ENCODE data around the gene MTURN.

Gene MTURN

GRCh38 chr7:30199271-30199670 lies 64.5 kb downstream of the MTURN start:
- Histone ChIP-seq H3K36me3 (no peaks in the 10 kb centered on the region), H3K27ac (no peak overlapping the region), H3K4me1 (peaks cover 12% of the 10 kb centered on the region), H3K27me3 (no peaks in the 10 kb centered on the region), H4K20me1 (no peaks in the 10 kb centered on the region), H3K4me2 (no peak overlapping the region), H3K9ac (no peak overlapping the region), H3K9me3 (peaks cover 46% of the 10 kb centered on the region), H3K4me3 (no peak overlapping the region)
- no peak for TF ChIP-seq Cebpa-rat (IDR thresholded peaks at IDR 0.05)

- peak overlapping the region; percentile 0; the same call in 1 of the 2 replicates for H3K4me2 ChIP-seq
- no peak overlapping the region for H3K9ac ChIP-seq
- H3K27ac ChIP-seq = no peak overlapping the region
- no peaks in the 10 kb centered on the region for H3K36me3 ChIP-seq
- H3K4me3 ChIP-seq = no peak overlapping the region
- peaks cover 33% of the 10 kb centered on the region for H3K9me3 ChIP-seq
- no peak for TF ChIP-seq Cebpa-rat (IDR thresholded peaks at IDR 0.05)
- no peaks in the 10 kb centered on the region for H4K20me1 ChIP-seq
- H3K4me1 ChIP-seq = peaks cover 12% of the 10 kb centered on the region
- H3K27me3 ChIP-seq = no peaks in the 10 kb centered on the region
Observed at GRCh38 chr7:30200591-30200990, 65.8 kb downstream of the MTURN start.

- H3K27me3 ChIP-seq = no peaks in the 10 kb centered on the region
- no peaks in the 10 kb centered on the region for H4K20me1 ChIP-seq
Observed at GRCh38 chr7:30201161-30201666, 66.4 kb downstream of the MTURN start.

GRCh38 chr7:30201921-30202320 lies 67.1 kb downstream of the MTURN start:
- peaks cover 20% of the 10 kb centered on the region for H3K9me3 ChIP-seq
- TF ChIP-seq Cebpa-rat (IDR thresholded peaks at IDR 0.05) = no peak
- H3K27me3 ChIP-seq = no peaks in the 10 kb centered on the region
- H3K9ac ChIP-seq = no peak overlapping the region
- H4K20me1 ChIP-seq = no peaks in the 10 kb centered on the region
- H3K27ac ChIP-seq = no peak overlapping the region
- H3K4me3 ChIP-seq = no peak overlapping the region
- no peak overlapping the region for H3K4me2 ChIP-seq
- peaks cover 12% of the 10 kb centered on the region for H3K4me1 ChIP-seq
- H3K36me3 ChIP-seq = no peaks in the 10 kb centered on the region

More at GRCh38 chr7:30201161-30201666, 66.4 kb downstream of the MTURN start:
- Histone ChIP-seq H3K9ac (no peak overlapping the region), H3K4me3 (no peak overlapping the region), H3K4me2 (peak overlapping the region; percentile 0; the same call in 1 of the 2 replicates), H3K27ac (no peak overlapping the region), H3K9me3 (peaks cover 27% of the 10 kb centered on the region), H3K4me1 (peaks cover 12% of the 10 kb centered on the region), H3K36me3 (no peaks in the 10 kb centered on the region)
- TF ChIP-seq Cebpa-rat (IDR thresholded peaks at IDR 0.05) = no peak

- Histone ChIP-seq H3K4me1 (peaks cover 12% of the 10 kb centered on the region), H4K20me1 (no peaks in the 10 kb centered on the region), H3K9me3 (peaks cover 12% of the 10 kb centered on the region), H3K4me2 (no peak overlapping the region), H3K27me3 (no peaks in the 10 kb centered on the region), H3K4me3 (no peak overlapping the region), H3K27ac (no peak overlapping the region), H3K36me3 (no peaks in the 10 kb centered on the region), H3K9ac (no peak overlapping the region)
- TF ChIP-seq Cebpa-rat (IDR thresholded peaks at IDR 0.05) = no peak
Observed at GRCh38 chr7:30202671-30203070, 67.9 kb downstream of the MTURN start.

- H3K4me3 ChIP-seq = no peak overlapping the region
- no peaks in the 10 kb centered on the region for H4K20me1 ChIP-seq
- H3K27ac ChIP-seq = no peak overlapping the region
- H3K36me3 ChIP-seq = no peaks in the 10 kb centered on the region
- H3K4me2 ChIP-seq = no peak overlapping the region
- no peak overlapping the region for H3K9ac ChIP-seq
- H3K9me3 ChIP-seq = no peaks in the 10 kb centered on the region
- TF ChIP-seq Cebpa-rat (IDR thresholded peaks at IDR 0.05) = no peak
- H3K4me1 ChIP-seq = peaks cover 4% of the 10 kb centered on the region
- H3K27me3 ChIP-seq = no peaks in the 10 kb centered on the region
Observed at GRCh38 chr7:30206491-30206890, 71.7 kb downstream of the MTURN start.

- no peak overlapping the region for H3K27ac ChIP-seq
- peaks cover 4% of the 10 kb centered on the region; the same call in 1 of the 2 replicates for H3K4me1 ChIP-seq
- H4K20me1 ChIP-seq = no peaks in the 10 kb centered on the region
- H3K9ac ChIP-seq = no peak overlapping the region
- H3K27me3 ChIP-seq = no peaks in the 10 kb centered on the region
- H3K4me2 ChIP-seq = no peak overlapping the region
- H3K4me3 ChIP-seq = no peak overlapping the region
- H3K36me3 ChIP-seq = no peaks in the 10 kb centered on the region
- H3K9me3 ChIP-seq = no peaks in the 10 kb centered on the region
- TF ChIP-seq Cebpa-rat (IDR thresholded peaks at IDR 0.05) = no peak
Observed at GRCh38 chr7:30206942-30207341, 72.2 kb downstream of the MTURN start.

GRCh38 chr7:30207376-30207775 lies 72.6 kb downstream of the MTURN start:
- H3K27ac ChIP-seq = no peak overlapping the region
- TF ChIP-seq Cebpa-rat (IDR thresholded peaks at IDR 0.05) = no peak
- H3K4me2 ChIP-seq = no peak overlapping the region

GRCh38 chr7:30209951-30210350 lies 75.2 kb downstream of the MTURN start:
- no peaks in the 10 kb centered on the region for H3K36me3 ChIP-seq
- H3K27me3 ChIP-seq = no peaks in the 10 kb centered on the region
- no peak overlapping the region for H3K4me3 ChIP-seq
- H3K4me1 ChIP-seq = peaks cover 28% of the 10 kb centered on the region
- no peaks in the 10 kb centered on the region for H3K9me3 ChIP-seq
- H3K27ac ChIP-seq = no peak overlapping the region
- H3K4me2 ChIP-seq = no peak overlapping the region
- H3K9ac ChIP-seq = no peak overlapping the region
- H4K20me1 ChIP-seq = no peaks in the 10 kb centered on the region
- no peak for TF ChIP-seq Cebpa-rat (IDR thresholded peaks at IDR 0.05)

More at GRCh38 chr7:30207376-30207775, 72.6 kb downstream of the MTURN start:
- no peaks in the 10 kb centered on the region for H3K9me3 ChIP-seq
- H3K9ac ChIP-seq = no peak overlapping the region
- peaks cover 9% of the 10 kb centered on the region for H3K4me1 ChIP-seq
- H3K36me3 ChIP-seq = no peaks in the 10 kb centered on the region
- no peaks in the 10 kb centered on the region for H4K20me1 ChIP-seq
- no peaks in the 10 kb centered on the region for H3K27me3 ChIP-seq
- H3K4me3 ChIP-seq = no peak overlapping the region
